ENCODE measurements around the gene CHSY1. TPM values are rescaled to one million over a fixed set of nuclear protein-coding genes. Genes with fewer than 3 reads are reported as not detected.

The CHSY1 gene
- total RNA-seq, 1 experiment from 2014 or later, result 29.8 TPM

DNA sequence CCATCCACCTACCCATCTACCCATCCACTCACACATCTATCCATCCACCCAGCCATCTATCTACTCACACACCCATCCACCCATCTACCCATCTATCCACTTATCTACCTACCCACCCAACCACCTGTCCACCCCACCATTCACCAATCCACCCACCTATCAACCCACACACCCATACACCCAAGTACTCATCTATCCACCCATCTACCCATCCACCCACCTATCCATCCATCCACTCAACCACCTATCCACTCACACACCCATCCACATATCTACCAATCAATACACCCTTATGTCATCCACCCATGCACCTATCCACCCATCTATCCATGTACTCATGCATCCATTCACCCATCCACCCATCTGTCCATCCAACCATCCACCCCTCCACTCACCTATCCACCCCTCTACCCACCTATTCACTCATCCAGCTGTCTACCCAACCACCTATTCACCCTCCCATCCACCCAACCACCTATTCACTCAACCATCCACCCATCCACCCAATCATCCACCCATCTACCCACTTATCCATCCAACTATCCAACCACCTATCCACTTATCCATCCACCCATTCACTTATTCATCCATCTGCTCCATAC, 109.8 kb downstream of the CHSY1 start:
- TF ChIP-seq, protein P1, sequence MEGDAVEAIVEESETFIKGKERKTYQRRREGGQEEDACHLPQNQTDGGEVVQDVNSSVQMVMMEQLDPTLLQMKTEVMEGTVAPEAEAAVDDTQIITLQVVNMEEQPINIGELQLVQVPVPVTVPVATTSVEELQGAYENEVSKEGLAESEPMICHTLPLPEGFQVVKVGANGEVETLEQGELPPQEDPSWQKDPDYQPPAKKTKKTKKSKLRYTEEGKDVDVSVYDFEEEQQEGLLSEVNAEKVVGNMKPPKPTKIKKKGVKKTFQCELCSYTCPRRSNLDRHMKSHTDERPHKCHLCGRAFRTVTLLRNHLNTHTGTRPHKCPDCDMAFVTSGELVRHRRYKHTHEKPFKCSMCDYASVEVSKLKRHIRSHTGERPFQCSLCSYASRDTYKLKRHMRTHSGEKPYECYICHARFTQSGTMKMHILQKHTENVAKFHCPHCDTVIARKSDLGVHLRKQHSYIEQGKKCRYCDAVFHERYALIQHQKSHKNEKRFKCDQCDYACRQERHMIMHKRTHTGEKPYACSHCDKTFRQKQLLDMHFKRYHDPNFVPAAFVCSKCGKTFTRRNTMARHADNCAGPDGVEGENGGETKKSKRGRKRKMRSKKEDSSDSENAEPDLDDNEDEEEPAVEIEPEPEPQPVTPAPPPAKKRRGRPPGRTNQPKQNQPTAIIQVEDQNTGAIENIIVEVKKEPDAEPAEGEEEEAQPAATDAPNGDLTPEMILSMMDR (IDR thresholded peaks at IDR 0.05; ENCODE audit: unreplicated experiment), result no peak
- Mint-ChIP-seq H3K36me3 (ENCODE audit: insufficient read depth, unreplicated experiment) (peaks cover 6% of the 10 kb centered on the region), H3K27ac (ENCODE audit: low read depth, unreplicated experiment) (no peak overlapping the region), H3K9me3 (ENCODE audit: unreplicated experiment) (no peaks in the 10 kb centered on the region), H3K27me3 (ENCODE audit: insufficient read depth, unreplicated experiment) (no peaks in the 10 kb centered on the region), H3K4me3 (ENCODE audit: unreplicated experiment) (no peak overlapping the region), H3K4me1 (ENCODE audit: insufficient read depth, unreplicated experiment) (no peaks in the 10 kb centered on the region)
- DNase-seq (ENCODE audit: unreplicated experiment), result no peak
- intact Hi-C loops (cut with micrococcal nuclease), result no loop called here
- ChIA-PET CTCF (interaction anchor here (0.6 to 0.8 kb wide), 2 partner anchors 116 to 173 kb away, joined by 4 to 6 read pairs; no protein-coding TSS in a partner anchor), POLR2A (no interaction called here)
- BruUV-seq (replicated peaks), result no TSS peak

DNA sequence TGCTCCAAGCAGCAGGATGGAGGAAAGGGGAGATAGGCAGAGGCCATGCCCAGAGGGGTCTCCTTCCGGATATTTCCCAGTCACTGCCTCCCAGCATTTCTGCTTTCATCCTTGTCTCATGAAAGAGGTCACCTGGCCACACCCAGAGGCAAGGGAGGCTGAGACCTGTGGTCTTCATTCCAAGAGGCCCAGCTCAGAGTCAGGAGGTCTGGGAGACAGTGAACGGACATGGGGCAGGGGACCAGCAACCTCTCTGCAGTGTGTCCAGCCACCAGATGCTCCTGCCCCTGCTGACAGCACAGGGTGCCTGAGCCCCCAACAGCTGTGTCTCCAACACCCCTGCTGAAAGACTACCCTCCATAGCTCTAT, 111.2 kb downstream of the CHSY1 start:
- H3K4me1 Mint-ChIP-seq (ENCODE audit: insufficient read depth, unreplicated experiment), result no peaks in the 10 kb centered on the region
- ChIA-PET POLR2A (interaction anchor here (1.2 kb wide), 1 partner anchor 111 kb away, joined by 3 read pairs; the partner anchor contains the start of gene CHSY1), CTCF (interaction anchor here (1.2 kb wide), 1 partner anchor 39 kb away, joined by 3 read pairs; no protein-coding TSS in a partner anchor)
- DNase-seq (ENCODE audit: unreplicated experiment), result no peak
- H3K36me3 Mint-ChIP-seq (ENCODE audit: insufficient read depth, unreplicated experiment), result peaks cover 6% of the 10 kb centered on the region
- H3K9me3 Mint-ChIP-seq (ENCODE audit: unreplicated experiment), result no peaks in the 10 kb centered on the region
- no peak overlapping the region for H3K4me3 Mint-ChIP-seq (ENCODE audit: unreplicated experiment)
- no peaks in the 10 kb centered on the region for H3K27me3 Mint-ChIP-seq (ENCODE audit: insufficient read depth, unreplicated experiment)
- no peak overlapping the region for H3K27ac Mint-ChIP-seq (ENCODE audit: low read depth, unreplicated experiment)
- TF ChIP-seq, protein P1 (IDR thresholded peaks at IDR 0.05; ENCODE audit: unreplicated experiment), result no peak
- BruUV-seq (replicated peaks), result no TSS peak
- intact Hi-C loops (cut with micrococcal nuclease), result no loop called here

DNA sequence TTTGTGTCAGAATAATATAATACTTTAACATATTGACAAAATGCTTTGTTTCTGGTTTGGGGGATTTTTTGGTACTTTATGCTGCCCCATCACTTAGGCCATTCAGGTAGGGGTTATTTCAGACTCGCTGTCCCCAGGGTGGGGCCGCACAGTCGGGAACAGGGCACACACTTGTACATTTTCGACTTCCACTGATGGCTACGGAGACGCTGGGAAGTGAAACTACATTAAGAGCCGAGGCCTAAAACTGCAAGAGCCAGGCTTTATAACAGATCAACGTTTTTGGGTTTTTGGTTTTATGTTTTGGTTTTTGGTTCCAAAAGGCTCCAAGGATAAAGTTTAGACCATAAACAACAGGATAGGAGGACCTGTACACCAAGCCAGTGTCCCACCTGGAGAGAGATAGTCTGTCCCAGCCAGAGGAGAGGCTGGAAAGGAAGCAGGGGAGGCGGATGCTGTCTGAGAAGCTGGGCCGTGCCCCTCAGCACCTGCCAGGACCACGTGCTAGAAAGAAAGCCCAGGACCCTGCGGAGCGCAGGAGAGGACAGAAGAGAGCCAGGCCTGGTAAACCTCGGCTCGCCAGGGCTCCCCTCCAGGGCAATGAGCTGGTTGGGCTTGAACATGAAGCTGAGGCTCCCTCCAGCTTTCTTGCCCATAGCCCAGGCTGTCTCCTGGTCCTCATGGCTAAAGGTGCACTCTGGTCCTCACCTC, 111.7 kb downstream of the CHSY1 start:
- TF ChIP-seq, protein P1 (IDR thresholded peaks at IDR 0.05; ENCODE audit: unreplicated experiment), result no peak
- no peaks in the 10 kb centered on the region for H3K9me3 Mint-ChIP-seq (ENCODE audit: unreplicated experiment)
- ChIA-PET CTCF (interaction anchor here (1.2 kb wide), 1 partner anchor 39 kb away, joined by 3 read pairs; no protein-coding TSS in a partner anchor), POLR2A (interaction anchor here (1.2 kb wide), 1 partner anchor 112 kb away, joined by 3 read pairs; the partner anchor contains the start of gene CHSY1)
- intact Hi-C loops (cut with micrococcal nuclease), result loop anchor here (5.0 kb wide), 1 partner anchor 47 kb away; no protein-coding TSS in a partner anchor
- H3K4me1 Mint-ChIP-seq (ENCODE audit: insufficient read depth, unreplicated experiment), result no peaks in the 10 kb centered on the region
- BruUV-seq (replicated peaks), result no TSS peak
- no peaks in the 10 kb centered on the region for H3K27me3 Mint-ChIP-seq (ENCODE audit: insufficient read depth, unreplicated experiment)
- no peak for DNase-seq (ENCODE audit: unreplicated experiment)
- no peak overlapping the region for H3K27ac Mint-ChIP-seq (ENCODE audit: low read depth, unreplicated experiment)
- H3K36me3 Mint-ChIP-seq (ENCODE audit: insufficient read depth, unreplicated experiment), result peaks cover 6% of the 10 kb centered on the region
- no peak overlapping the region for H3K4me3 Mint-ChIP-seq (ENCODE audit: unreplicated experiment)
